HCT116 (cell line): ENCODE results near the gene VASH2.

Experiments used
- ATF3 ChIP-seq: IDR thresholded peaks from 2 replicates; pipeline ENCODE4 v1.6.1; 2012
- CEBPB ChIP-seq: IDR thresholded peaks from 2 replicates; pipeline ENCODE4 v1.6.1; 2012; ENCODE audit warnings: low read depth
- CTCF ChIP-seq, 3 experiments: fragments of 200-600 bp in 1 of 3; sonication (generic) in 1 of 3; IDR thresholded peaks in 2 of 3; conservative IDR thresholded peaks in 1 of 3; 2 replicates each; pipeline ENCODE4 v1.5.1; 2012 to 2017; ENCODE audit warnings: low read depth in 2 of 3, low read length in 2 of 3, antibody characterized with exemption in 1 of 3, borderline replicate concordance in 1 of 3, control low read depth in 1 of 3, mild to moderate bottlenecking in 1 of 3, mixed read lengths in 1 of 3, mixed run types in 1 of 3, moderate library complexity in 1 of 3; ENCODE audit not compliant: insufficient read depth in 1 of 3
- EGR1 ChIP-seq: IDR thresholded peaks from 2 replicates; pipeline ENCODE4 v1.6.1; 2012; ENCODE audit warnings: low read depth
- EZH2phosphoT487 ChIP-seq: fragments of 200-600 bp; IDR thresholded peaks from 2 replicates; pipeline ENCODE4 v1.6.1; 2018; ENCODE audit warnings: antibody characterized with exemption, borderline replicate concordance
- POLR2A ChIP-seq: IDR thresholded peaks from 2 replicates; pipeline ENCODE4 v1.7.0; 2011; ENCODE audit warnings: borderline replicate concordance; ENCODE audit not compliant: insufficient read depth, insufficient read length; ENCODE audit errors: extremely low read depth
- POLR2AphosphoS5 ChIP-seq: IDR thresholded peaks from 2 replicates; pipeline ENCODE4 v1.6.1; 2011; ENCODE audit warnings: mild to moderate bottlenecking, low read depth, low read length, moderate library complexity
- ZBTB33 ChIP-seq: IDR thresholded peaks from 2 replicates; pipeline ENCODE4 v1.6.1; 2011; ENCODE audit warnings: mild to moderate bottlenecking, low read length, moderate library complexity; ENCODE audit not compliant: insufficient replicate concordance; ENCODE audit errors: extremely low read depth

- TF ChIP-seq ATF3 (no peak), POLR2A (no peak), CEBPB (no peak), CTCF (IDR thresholded peaks at IDR 0.05 in 2 of 3, conservative IDR thresholded peaks at IDR 0.05 in 1 of 3; ENCODE audit: borderline replicate concordance in 1 of 3, insufficient read depth in 1 of 3, low read depth in 2 of 3, low read length in 2 of 3) (no peak), ZBTB33 (no peak), EGR1 (no peak), EZH2phosphoT487 (no peak), POLR2AphosphoS5 (no peak)
These were observed 21.7 kb upstream of the VASH2 start for GRCh38 chr1:212928323-212929291.
